IPS DF 6.9 (cell line): Measurements from ENCODE around the gene FOXP2.
"Not testable (repeated sequence)": the region's sequence is repeated elsewhere in the genome, so short reads cannot be mapped to it uniquely, and the experiment has no call there.

Source experiments
- DNase-seq: peaks from one replicate; pipeline ENCODE4 v3.0.0-alpha.2; 2013; ENCODE audit warnings: low read depth, low spot score
- H3K27ac ChIP-seq: one replicate; pipeline ENCODE4 v1.5.1; 2013; ENCODE audit warnings: low read length, control low read depth
- H3K27me3 ChIP-seq: 2 replicates; pipeline ENCODE4 v1.6.1; 2013; ENCODE audit warnings: mild to moderate bottlenecking, low read length; ENCODE audit not compliant: control insufficient read depth, insufficient read depth
- H3K36me3 ChIP-seq: 2 replicates; pipeline ENCODE4 v1.6.1; 2013; ENCODE audit warnings: low read length; ENCODE audit not compliant: control insufficient read depth, insufficient read depth
- H3K4me1 ChIP-seq: 2 replicates; pipeline ENCODE4 v1.6.1; 2013; ENCODE audit warnings: low read length; ENCODE audit not compliant: control insufficient read depth, insufficient read depth
- H3K4me3 ChIP-seq: 2 replicates; pipeline ENCODE4 v1.5.1; 2013; ENCODE audit warnings: mild to moderate bottlenecking, low read length
- H3K9me3 ChIP-seq: 2 replicates; pipeline ENCODE4 v1.6.1; 2013; ENCODE audit warnings: low read length, inconsistent platforms; ENCODE audit not compliant: control insufficient read depth, insufficient read depth
- WGBS: extraction: QIAGEN DNeasy Blood & Tissue Kit; methylation state at CpG from one replicate; pipeline ENCODE4 v1.1.7; 2013; ENCODE audit warnings: mixed read lengths, missing lambda C conversion rate; ENCODE audit not compliant: insufficient read length, insufficient coverage; 5-methylcytosine and 5-hydroxymethylcytosine counted together

Gene FOXP2

DNA sequence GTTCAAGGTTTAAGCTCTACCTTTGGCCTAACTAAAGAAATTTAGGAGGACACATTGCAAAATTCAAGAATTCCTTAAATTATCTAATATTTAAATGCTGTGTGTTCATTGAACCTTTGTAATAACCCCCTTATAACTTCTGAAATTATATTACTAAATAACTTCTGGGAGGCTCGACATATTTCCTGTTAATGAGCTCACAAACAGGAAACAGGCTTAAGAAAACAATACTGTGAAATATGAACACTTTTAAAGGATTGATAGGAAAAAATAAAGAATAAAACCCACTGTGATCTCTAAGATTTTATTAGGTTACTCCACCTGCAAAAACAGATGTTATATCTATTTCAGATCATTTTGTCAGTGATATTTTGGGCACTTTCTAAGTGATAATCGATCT lies 74.1 kb downstream of the FOXP2 start:
- Histone ChIP-seq H3K9me3 (no peaks in the 10 kb centered on the region), H3K4me1 (no peaks in the 10 kb centered on the region), H3K36me3 (0 out of 2 replicates have a peak, but pooled peaks cover 2% of the 10 kb centered on the region), H3K27me3 (no peaks in the 10 kb centered on the region), H3K27ac (no peak overlapping the region), H3K4me3 (no peak overlapping the region)
- no peak for DNase-seq
- WGBS = no CpG with 5 or more reads among the region's 2 CpGs

- H3K36me3 ChIP-seq, H3K27ac ChIP-seq, H3K4me3 ChIP-seq, H3K4me1 ChIP-seq, H3K9me3 ChIP-seq, H3K27me3 ChIP-seq, DNase-seq: not testable (repeated sequence)
- no CpG with 5 or more reads among the region's 1 CpG for WGBS
Measured at GRCh38 chr7:114497491-114497890, 82.9 kb downstream of the FOXP2 start.

- DNase-seq = no peak
- Histone ChIP-seq H3K36me3 (no peaks in the 10 kb centered on the region), H3K9me3 (no peaks in the 10 kb centered on the region), H3K27ac (no peak overlapping the region), H3K4me3 (no peak overlapping the region), H3K27me3 (no peaks in the 10 kb centered on the region), H3K4me1 (no peaks in the 10 kb centered on the region)
- no CpG with 5 or more reads among the region's 5 CpGs for WGBS
Measured at GRCh38 chr7:114502454-114503254, 88.0 kb downstream of the FOXP2 start.

- H3K4me3 ChIP-seq = no peak overlapping the region
- WGBS = no CpG with 5 or more reads among the region's 1 CpG
- no peak for DNase-seq
Measured at GRCh38 chr7:114504586-114504985, 90.0 kb downstream of the FOXP2 start.

GRCh38 chr7:114507381-114507780 lies 92.8 kb downstream of the FOXP2 start:
- Histone ChIP-seq H3K27ac (no peak overlapping the region), H3K36me3 (no peaks in the 10 kb centered on the region), H3K4me1 (no peaks in the 10 kb centered on the region), H3K9me3 (no peaks in the 10 kb centered on the region), H3K27me3 (no peaks in the 10 kb centered on the region), H3K4me3 (no peak overlapping the region)
- WGBS = no CpG with 5 or more reads among the region's 1 CpG
- no peak for DNase-seq

More at GRCh38 chr7:114504586-114504985, 90.0 kb downstream of the FOXP2 start:
- H3K27ac ChIP-seq = no peak overlapping the region
- no peaks in the 10 kb centered on the region for H3K36me3 ChIP-seq
- H3K4me1 ChIP-seq = no peaks in the 10 kb centered on the region
- no peaks in the 10 kb centered on the region for H3K27me3 ChIP-seq
- H3K9me3 ChIP-seq = no peaks in the 10 kb centered on the region

- no peaks in the 10 kb centered on the region for H3K36me3 ChIP-seq
- no peaks in the 10 kb centered on the region for H3K9me3 ChIP-seq
- no peaks in the 10 kb centered on the region for H3K4me1 ChIP-seq
- no peak for DNase-seq
- no peak overlapping the region for H3K27ac ChIP-seq
- no peak overlapping the region for H3K4me3 ChIP-seq
- no peaks in the 10 kb centered on the region for H3K27me3 ChIP-seq
Measured at GRCh38 chr7:114508086-114508485, 93.5 kb downstream of the FOXP2 start.

DNA sequence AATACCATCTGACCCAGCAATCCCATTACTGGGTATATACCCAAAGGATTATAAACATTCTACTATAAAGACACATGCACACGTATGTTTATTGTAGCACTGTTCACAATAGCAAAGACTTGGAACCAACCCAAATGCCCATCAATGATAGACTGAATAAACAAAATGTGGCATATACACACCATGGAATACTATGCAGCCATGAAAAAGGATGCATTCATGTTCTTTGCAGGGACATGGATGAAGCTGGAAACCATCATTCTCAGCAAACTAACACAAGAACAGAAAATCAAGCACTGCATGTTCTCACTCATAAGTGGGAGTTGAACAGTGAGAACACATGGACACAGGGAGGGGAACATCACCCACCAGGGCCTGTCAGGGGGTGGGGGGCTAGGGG lies 96.2 kb downstream of the FOXP2 start:
- DNase-seq, H3K9me3 ChIP-seq, H3K4me3 ChIP-seq, H3K36me3 ChIP-seq, H3K27me3 ChIP-seq, H3K4me1 ChIP-seq, H3K27ac ChIP-seq: not testable (repeated sequence)
- WGBS = no CpG with 5 or more reads among the region's 1 CpG

DNA sequence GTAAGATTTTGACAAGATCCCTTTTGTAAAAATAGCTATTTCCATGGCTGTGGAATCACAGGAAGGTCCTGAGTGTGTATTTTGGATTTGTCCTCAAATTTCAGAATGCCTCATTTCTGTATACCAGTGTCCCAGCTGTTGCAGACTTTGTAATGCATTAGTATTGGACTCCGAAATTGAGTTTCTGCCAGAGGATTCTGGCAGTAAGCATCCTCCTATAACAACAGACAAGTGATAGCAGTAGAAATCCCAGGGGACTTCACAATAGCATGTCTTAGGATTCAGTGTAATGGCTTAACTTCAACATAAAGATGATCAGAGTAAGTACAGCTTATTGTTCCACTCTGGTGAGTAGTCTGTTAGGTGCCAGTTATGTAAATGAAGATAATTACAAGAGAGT lies 104.6 kb downstream of the FOXP2 start:
- no CpG with 5 or more reads among the region's 1 CpG for WGBS
- DNase-seq = no peak
- Histone ChIP-seq H3K36me3 (no peaks in the 10 kb centered on the region), H3K9me3 (no peaks in the 10 kb centered on the region), H3K4me3 (no peak overlapping the region), H3K4me1 (no peaks in the 10 kb centered on the region), H3K27me3 (no peaks in the 10 kb centered on the region), H3K27ac (no peak overlapping the region)

DNA sequence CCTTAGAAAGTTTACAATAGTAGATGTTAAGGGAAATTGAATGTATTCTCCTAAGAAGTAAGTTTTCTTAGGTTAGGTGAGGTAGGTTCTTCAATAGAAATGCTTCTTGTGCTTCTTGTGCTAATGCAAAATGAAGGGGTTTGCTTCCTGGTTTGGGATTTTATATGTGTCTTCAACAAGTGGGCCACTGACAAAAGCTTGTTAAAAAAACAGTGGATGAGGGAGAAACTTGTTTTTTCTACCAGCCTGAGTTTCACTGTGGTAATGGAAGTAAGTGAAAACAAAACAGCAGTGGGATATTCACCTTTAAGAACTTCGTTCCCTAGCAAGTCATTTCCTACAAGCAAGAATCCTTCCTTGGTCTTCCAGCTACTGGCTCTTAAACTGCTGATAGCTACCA lies 107.5 kb downstream of the FOXP2 start:
- no CpG with 5 or more reads among the region's 1 CpG for WGBS
- Histone ChIP-seq H3K9me3 (no peaks in the 10 kb centered on the region), H3K27ac (no peak overlapping the region), H3K27me3 (no peaks in the 10 kb centered on the region), H3K4me1 (no peaks in the 10 kb centered on the region), H3K4me3 (no peak overlapping the region), H3K36me3 (no peaks in the 10 kb centered on the region)
- DNase-seq = no peak

GRCh38 chr7:114527589-114527988 lies 113.0 kb downstream of the FOXP2 start:
- H3K9me3 ChIP-seq = no peaks in the 10 kb centered on the region
- no peak for DNase-seq
- H3K4me1 ChIP-seq = no peaks in the 10 kb centered on the region
- H3K36me3 ChIP-seq = no peaks in the 10 kb centered on the region
- no CpG with 5 or more reads among the region's 3 CpGs for WGBS
- no peak overlapping the region for H3K27ac ChIP-seq
- no peaks in the 10 kb centered on the region for H3K27me3 ChIP-seq
- no peak overlapping the region for H3K4me3 ChIP-seq

- no peaks in the 10 kb centered on the region for H3K4me1 ChIP-seq
- no peak for DNase-seq
- H3K27me3 ChIP-seq = no peaks in the 10 kb centered on the region
- H3K4me3 ChIP-seq = no peak overlapping the region
- no peaks in the 10 kb centered on the region for H3K36me3 ChIP-seq
- no peak overlapping the region for H3K27ac ChIP-seq
- no CpG with 5 or more reads among the region's 5 CpGs for WGBS
- no peaks in the 10 kb centered on the region for H3K9me3 ChIP-seq
Measured at GRCh38 chr7:114530057-114530611, 115.5 kb downstream of the FOXP2 start.
